NCI-H748 treated with DMSO at 0.1 percent for 48 hours (cell line): ENCODE measurements around the gene LRIG1.
A peak's percentile ranks its signal among the peaks of the same experiment; 100 is the strongest.

Source experiments
- DNase-seq: peaks from one replicate; lab custom pipeline; 2025; lab: John Stamatoyannopoulos, UW

The LRIG1 gene

DNA sequence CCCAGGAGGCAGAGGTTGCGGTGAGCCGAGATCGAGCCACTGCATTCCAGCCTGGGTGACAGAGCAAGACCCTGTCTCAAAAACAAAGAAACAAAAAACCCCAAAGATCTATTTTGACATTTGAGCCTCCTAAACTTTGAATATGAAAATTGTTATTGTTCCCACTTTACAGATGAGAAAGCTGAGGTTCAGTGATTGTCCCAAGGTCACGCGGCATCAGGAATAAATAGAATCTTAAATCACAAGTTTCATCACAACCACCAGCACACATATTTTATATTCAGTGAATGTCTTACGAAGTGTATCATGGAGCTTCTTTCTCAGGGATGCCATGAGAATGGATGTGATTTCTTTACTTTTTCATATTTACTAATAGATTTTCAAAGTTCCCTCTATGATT, 5.3 kb upstream of the LRIG1 start:
- DNase-seq: no peak

DNA sequence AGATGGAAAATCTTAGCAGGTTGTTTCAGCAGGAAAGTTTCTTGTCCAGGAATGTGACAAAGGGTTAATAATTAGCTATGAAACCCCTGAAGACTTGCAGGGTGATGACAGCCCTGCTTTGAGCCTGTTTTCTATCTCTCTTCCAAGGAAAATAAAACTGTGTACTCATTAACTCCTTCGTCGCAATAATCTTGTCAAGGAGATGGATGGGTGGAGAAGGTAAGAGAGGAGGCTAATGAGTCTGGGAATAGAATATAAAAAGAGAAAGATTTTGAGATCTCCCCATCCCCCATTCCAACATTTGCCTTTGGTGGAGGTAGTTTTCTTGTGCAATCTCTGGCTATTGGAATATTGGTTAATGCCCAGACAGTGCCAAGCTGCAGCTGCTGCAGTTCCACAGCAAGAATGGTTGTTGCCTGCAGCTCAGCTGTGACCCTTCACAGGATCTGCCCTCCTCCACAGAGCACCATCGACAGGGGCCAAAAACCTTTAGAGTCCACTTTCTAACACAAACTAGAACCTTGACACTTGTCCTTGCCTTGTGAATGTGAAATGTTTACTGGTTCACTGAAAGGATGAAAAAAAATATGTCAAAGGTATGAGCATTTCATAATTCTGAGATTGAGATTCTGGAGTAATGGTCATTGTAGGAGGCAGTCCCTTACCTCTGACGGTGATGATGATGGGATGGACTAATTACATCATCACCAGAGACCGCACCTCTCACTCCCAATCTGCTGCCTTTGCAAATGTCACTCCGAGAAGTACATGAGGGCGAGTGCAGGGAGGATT, 4.2 kb upstream of the LRIG1 start:
- no peak for DNase-seq

DNA sequence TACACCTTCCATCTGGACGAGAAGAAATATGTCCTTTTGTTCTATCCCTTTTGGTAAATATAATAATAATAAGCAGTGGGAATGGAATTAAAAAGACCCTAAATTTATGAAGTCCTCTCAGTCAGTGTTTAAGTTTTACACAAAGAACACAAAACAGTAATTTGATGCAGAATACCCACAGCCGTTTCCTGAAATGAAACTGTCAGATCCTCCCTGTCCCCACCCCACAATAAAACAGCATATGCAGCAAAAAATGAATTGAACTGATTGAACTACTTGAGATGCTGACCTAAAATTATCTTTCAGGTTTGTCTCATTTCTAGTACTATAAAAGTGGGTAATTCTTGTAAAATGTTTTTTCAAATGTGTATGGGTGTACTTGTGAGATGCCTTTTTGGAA, 2.2 kb upstream of the LRIG1 start:
- no peak for DNase-seq

DNA sequence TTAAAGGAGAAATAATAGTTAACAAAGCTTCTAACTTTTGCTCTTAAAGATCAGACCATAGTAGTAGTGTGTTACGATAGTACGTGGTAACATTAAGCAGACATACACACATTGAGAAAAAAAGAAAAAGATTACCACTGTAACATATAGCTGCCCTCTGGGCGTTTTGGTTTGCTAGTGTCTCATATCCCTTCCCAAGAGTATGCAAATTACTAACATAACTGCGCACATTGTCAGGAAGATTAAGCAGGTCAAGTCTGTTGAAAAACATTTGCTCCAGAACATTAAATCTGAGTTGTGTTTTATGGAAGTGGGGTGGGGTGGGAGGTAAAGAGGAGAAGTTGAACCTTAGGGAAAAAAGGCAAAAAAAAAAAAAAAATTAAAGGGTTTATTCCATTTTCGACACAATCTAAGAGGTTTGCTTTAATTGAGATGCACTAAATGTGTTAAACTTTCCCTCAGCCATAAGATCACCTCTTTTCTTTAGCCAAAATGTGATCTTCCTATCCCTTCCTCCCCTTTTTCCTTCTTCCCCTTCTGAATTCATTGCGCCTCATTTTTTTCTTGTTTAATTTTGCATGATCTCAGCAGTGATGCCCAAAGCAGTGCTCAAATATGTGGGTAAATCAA, 1.5 kb upstream of the LRIG1 start:
- no peak for DNase-seq

DNA sequence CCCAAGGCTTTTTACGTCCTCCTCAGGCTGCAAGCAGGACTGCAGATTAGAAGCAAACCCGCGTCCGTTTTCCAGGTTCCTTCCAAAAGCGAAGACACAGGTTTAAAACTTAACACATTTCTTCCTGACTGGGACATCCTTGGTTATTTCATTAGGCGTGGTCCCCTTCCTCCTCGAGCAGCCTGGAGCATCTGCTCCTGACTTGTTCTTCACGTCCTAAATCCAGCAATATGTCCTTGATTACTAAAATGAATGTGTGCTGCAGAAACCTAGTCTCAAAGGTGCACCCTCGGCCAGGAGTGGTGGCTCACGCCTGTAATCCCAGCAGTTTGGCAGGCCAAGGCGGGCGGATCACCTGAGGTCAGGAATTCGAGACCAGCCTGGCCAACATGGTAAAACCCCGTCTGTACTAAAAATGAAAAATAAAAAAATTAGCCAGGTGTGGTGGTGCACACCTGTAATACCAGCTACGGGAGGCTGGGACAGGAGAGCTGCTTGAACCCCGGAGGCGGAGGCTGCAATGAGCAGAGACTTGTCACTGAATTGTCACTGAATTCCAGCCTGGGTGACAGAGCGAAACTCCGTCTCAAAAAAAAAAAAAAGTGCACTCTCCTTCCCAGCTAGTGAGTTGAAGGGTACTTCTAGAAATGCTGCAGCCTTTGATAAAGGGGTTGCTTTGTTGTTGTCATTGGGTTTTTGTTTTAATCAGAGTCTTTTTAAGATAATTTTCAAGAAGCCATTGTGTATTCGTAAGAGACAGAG, 842 bp upstream of the LRIG1 start:
- DNase-seq: no peak

DNA sequence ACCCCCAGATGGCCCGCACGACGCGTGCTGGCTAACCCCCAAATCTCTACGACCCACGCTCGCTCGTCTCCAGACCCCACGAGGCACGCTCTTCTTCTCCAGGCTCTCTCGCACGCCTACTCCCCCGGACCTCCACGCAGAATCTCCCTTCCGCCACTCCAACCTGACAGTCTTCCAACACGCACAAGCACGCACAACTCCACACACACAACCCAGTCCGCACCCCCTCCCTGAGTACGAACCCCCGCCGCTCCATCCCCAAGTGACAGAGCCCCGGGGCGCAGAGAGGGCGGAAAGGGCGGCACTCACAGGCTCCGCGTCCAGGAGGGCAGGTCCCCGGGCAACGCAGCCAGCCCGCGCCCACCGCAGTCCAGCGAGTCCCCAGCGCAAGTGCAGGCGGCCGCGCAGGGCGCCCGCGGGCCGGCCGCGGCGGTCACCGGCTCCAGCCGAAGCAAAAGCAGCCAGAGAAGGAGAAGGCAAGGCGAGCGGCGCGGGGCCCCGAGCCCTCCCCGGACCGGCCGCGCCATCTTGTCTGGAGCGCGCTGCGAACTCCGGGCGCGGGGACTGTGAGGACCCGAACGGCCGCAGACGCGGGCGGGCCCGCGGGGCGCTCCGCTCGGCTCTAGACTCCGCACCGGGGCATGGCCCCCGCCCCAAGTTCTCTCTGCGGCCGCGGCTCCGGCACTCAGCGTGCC, 794 bp downstream of the LRIG1 start:
- no peak for DNase-seq

DNA sequence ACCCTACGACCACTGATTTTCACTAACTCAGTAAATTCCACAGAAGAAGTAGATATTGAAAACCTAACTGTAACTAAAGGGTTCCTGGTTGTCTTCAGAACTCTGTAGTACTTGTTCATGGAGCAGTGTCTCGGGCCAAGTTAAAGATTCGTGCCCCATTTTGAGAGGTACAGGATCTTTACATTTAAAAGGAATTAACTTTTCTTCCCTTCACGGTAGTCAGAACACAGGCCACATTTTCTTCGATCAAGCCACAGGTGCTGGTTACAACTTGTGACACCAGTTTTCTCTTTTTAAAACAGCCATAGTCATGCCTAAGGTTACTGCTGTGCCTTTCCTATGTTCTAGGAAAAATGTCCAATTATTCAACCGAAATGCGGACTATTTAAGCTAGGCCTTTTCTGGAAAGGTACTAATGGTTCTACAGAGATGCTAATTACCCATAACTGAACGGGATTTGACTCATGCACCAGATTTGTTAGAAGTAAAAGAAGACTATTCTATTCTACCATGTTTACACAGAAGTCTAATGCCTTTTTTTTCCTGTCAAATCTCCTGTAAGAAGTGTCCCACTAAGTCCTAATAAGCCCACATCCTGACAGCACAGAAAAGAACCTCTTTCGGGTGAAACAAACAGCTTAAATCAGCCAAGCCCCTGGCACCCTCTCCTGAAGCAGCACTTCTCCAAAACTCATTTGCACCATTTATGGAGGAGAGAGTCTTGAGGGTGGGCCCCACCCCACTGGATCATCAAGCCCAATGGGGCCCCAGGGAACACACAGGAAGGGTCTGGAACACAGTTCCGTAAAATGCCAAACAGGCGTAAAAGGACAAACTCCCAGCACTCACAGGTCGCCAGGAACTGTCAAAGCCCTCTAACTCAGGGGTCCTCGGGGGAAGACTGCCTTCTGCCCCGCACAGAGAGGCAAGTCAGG, 1.9 kb downstream of the LRIG1 start:
- no peak for DNase-seq

DNA sequence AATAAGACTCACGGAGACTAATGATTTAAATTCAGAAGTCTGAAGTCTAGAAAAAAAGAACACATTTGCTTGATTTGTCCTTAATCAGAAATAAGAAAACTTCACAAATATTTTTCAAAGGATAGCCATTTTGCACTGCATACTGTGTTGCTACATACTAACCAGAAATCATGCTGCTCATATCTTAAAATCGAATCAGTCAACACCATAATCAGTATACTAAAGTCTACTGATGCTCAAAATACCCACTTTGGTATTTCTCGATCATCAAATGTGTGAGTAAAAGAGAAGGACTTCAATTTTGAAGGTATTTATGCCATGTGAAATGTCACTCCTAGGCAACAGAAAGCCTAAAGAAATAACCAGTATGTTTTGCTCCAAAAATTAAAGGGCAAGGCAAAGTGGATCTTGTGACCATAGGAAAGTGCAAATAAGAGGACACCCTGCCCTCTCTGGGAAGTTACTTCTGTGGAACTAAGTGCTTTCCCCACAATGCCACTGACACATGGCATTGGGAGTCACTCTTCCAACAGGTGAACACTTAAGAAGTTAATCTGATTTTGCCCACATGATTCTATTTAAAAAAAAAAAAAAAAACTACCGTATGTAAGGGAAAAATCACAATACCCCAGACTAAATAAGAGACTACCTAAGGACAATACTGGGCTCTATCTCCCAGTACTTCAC, 2.7 kb downstream of the LRIG1 start:
- no peak for DNase-seq

DNA sequence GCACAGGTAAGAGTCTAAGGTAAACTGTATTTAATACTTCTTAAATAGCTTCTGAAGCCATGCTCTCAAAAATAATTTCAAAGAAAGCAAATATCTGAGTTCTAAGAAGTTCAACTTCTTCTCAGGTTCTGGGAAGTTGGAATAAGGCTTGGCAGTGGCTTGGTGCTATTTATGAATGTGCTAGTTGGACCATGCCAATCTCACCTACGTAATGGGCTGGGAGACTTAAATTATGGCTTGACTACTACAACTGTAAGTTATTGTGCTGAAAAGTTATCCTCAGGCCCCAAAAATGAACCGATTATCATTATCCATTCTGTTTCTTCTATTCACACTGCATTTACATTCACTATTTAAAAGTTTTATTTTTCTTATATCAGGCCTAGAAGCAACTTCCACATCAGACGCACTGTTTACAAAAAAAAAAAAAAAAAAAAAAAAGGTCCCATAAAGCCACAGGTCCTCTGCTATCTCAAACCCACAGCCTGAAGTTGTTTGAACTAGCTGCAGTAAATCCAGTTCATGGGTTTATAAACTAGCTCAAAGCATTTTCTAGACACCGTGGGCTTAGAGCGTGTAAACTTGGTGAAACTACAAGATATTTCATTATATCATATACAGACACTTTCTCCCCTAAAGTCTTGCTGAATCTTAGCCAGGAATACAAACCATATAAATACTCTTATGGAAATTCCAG, 3.4 kb downstream of the LRIG1 start:
- DNase-seq: no peak

DNA sequence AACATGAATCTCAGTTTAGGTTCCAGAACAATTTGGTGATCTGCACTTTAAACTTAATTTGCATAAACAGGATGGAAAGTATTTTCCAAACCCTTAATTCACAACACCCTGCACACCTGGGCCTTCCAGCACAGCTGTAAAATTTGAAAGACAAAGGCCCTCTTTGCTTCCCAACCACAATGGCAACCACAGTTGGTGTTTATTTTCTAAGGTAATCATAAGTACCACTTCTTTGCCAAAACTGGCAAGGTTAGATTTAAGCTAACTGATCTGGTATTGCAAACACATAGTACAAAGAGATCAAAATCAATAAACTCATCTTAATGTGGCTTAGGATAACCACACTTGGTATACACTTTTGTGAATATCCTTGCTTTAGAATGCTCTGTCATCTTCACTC, 4.1 kb downstream of the LRIG1 start:
- no peak for DNase-seq

DNA sequence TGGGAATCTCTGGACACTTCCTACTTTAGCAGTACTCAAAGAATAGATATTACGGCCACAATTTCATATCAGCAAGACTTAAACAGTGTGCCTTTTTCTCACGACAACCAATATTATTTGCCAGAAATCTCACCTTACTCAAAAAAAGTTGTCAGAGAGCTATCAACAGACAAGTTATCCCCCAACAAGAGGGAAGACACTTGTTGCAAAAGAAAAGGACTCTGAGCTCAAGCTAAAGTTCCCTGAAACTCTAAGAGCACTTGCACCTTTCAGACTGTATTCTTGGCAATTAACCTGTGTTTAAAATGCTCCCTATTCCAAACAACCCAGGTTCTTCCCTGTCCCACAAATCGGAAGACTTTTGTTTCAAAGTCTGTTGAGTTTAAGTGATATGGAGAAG, 4.5 kb downstream of the LRIG1 start:
- no peak for DNase-seq

DNA sequence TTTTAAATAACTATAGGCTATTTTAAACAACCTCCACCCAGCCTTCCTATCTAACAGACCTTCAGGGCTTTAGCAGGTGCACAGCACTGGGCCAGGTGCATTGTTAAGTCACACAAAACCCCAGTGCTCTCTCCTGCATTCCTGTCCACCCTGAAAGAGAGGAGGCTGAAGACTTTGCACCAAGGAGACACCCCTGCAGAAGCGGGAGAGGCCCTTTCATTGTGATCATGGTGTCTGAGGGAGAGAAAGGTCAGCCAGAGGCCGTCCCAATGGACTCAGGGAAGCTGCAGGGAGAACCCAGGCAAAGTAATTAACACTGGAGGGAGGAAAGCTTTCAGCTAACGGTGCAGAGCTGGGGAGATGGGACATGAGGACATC, 5.2 kb downstream of the LRIG1 start:
- no peak for DNase-seq

DNA sequence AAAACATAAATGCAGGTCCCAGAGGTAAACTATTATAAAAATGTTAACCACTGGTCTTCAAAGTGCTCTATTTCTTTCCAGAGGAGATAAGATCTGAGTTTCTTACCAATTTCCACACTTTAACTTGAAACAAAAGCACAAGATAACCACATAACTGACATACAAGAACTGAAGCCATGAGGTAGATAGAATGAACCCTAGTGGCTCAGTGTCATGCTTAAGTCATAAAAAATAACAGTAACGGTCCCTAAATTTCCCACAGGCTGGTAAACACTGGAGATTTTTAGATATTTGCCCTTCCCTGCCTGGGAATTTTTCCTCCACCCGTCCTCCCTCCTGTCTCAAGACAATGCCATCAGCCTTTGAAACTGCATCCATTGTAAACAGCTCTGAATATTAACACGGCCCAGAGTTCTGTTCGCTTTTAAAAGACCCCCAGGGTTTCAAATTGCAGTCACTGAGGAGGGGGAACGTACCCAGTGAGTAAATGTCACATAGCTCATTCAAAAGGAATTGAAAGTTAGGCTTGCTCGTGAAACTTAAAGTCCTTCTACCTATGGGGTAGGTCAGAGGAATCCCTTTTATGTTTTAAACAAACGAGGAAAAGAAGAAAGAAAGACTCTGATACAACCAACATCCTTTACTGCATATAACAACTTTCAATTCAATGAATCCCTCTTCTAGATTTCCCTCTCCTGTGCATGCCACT, 5.7 kb downstream of the LRIG1 start:
- no peak for DNase-seq

DNA sequence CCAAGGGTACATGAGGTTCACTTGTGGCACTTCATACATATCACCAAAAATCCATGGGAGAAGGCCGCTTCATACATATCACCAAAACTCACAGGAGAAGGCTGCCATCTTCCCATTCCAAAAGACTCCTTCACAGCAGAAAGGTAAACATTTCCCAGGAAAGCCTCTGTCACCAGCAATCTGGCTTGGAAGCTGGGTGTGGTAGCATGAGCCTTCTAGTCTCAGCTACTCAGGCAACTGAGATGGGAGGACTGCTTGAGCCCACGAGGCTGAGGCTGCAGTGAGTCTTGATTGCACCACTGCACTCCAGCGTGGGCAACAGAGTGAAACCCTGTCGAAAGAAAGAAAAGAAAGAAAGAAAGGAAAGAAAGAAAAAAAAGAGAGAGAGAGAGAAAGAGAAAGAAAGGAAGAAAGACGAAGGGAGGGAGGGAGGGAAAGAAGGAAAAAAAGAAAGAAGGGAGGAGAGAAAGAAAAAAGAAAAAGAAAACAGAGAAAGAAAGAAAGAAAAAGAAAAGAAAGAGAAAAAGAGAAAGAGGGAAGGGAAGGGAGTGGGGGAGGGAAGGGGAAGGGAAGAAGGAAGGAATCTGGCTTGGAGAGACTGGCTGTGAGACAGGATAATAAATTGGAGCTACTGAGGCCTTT, 7.2 kb downstream of the LRIG1 start:
- DNase-seq: no peak

DNA sequence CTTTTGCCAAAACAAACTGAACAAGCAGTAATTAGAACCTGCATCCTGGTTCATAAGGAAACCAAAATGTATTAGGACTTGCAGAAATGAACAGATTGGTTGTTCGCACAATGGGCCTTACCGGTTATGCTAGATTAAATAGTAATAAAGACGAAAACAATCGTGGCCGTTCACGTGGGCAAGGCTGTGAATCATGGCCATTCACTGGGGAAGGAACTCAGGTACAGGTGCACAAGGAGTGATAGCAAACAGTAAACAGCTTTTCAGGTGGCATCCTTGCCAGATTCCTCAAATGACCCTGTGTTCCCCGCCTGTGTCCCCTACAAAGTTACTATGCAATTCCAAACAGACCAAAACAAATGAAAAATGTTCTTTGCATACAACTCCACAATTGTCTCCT, 8.2 kb downstream of the LRIG1 start:
- peak; percentile 34 for DNase-seq

DNA sequence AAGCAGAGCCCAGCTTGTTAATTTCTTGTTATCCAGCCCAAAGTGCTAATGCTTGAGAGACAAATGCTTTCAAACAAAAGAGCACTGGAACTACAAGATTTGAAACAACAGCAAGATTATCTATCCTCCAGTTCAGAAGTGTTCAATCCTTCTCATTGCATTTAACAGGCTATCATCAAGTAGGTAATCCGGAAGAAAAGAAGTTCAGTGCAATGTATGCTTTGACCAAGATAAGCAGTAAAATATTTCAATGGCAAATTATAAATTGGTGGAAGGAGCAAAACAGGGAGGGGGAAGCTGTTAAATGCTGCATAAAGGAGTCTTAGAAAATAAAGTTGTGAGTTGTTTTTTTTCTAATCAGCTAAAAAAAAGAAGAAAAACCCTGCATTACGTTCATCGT, 8.8 kb downstream of the LRIG1 start:
- DNase-seq: no peak

DNA sequence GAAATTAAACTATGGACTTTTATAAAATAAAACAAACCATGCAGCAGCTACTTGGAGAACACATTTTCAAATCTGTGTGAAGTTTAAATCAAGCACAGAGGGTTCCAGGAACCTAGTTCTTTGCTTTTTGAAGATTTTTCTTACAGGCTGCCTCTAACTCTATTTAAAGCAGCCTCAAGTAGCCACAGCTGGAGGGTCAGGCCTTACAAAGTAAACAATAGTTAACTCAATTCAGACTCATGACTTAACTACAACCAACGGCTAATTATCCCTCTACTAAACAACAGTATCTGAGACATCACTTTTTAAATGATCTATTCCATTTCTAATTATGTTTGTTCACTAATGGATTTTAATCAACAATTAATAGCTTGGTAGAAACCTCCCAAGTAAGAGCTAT, 9.8 kb downstream of the LRIG1 start:
- DNase-seq: peak; percentile 15

DNA sequence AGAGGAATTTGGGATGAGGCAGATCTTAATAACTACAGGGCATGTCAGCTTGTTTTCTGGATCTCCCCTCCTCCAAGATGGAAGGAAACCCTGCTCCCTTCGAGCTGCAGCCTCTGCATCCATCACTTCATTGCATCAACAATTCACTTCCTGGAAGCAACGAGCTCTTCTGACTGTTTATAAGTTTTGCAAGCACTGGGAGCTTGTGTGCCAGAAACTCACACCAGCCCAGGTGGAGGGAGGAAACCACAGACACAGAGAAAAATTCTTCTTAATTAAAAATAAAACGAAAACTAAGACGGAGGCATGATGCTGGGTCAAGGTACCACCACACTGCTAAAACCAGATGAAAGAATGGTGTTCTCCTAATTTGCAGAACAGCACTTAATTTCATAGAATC, 10.6 kb downstream of the LRIG1 start:
- no peak for DNase-seq

DNA sequence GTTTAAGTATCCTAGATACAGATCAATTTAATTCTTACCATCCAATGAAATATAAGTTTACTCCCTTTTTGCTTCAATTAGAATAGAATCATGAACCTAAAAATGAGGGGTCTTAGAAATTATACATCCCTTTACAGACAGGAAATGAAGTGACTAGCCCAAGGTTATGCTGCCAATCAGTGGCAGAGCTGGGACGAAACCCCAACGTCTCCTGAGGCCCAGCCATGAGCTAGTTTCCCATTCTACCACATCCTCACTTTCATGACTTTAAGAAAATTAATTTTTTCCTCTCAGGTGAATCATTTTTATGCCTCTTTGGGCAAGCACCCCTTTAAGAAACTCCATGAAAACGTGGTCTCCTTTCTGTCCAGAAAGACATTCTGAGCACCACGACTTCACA, 11.2 kb downstream of the LRIG1 start:
- DNase-seq: no peak
